PFSK-1 (cell line): ENCODE data around the gene HIF1A.

Source experiments
- FOXP2 ChIP-seq: optimal IDR thresholded peaks from 2 replicates; pipeline ENCODE3; 2011; ENCODE audit warnings: borderline replicate concordance, control low read depth, inconsistent platforms; ENCODE audit not compliant: insufficient read depth; ENCODE audit errors: extremely low read length, extremely low read depth
- POLR2AphosphoS5 ChIP-seq: IDR thresholded peaks from 2 replicates; pipeline ENCODE4 v1.6.1; 2012; ENCODE audit warnings: low read depth, mild to moderate bottlenecking, control low read depth, low read length, moderate library complexity
- SIN3A ChIP-seq: IDR thresholded peaks from 2 replicates; pipeline ENCODE4 v1.6.1; 2012; ENCODE audit warnings: mild to moderate bottlenecking, low read length, moderate library complexity, borderline replicate concordance; ENCODE audit not compliant: insufficient read depth
- TAF1 ChIP-seq: IDR thresholded peaks from 2 replicates; pipeline ENCODE4 v1.6.1; 2012; ENCODE audit warnings: low read length, control low read depth, borderline replicate concordance; ENCODE audit not compliant: insufficient read depth
- TF ChIP-seq, protein P1 (sequence below), 2 experiments: IDR thresholded peaks; 2 replicates each; pipeline versions ENCODE4 v1.6.1 to v1.8.0; 2011 to 2012; ENCODE audit warnings: low read depth in 2 of 2, low read length in 2 of 2, control low read depth in 1 of 2, inconsistent platforms in 1 of 2, mild to moderate bottlenecking in 1 of 2, moderate library complexity in 1 of 2; ENCODE audit not compliant: insufficient read depth in 1 of 2

The HIF1A gene

GRCh38 chr14:61718039-61718438 is 22.7 kb downstream of the HIF1A start:
- no peak for TF ChIP-seq POLR2AphosphoS5
- no peak for TF ChIP-seq TAF1
- TF ChIP-seq SIN3A, result no peak
- TF ChIP-seq, protein P1, sequence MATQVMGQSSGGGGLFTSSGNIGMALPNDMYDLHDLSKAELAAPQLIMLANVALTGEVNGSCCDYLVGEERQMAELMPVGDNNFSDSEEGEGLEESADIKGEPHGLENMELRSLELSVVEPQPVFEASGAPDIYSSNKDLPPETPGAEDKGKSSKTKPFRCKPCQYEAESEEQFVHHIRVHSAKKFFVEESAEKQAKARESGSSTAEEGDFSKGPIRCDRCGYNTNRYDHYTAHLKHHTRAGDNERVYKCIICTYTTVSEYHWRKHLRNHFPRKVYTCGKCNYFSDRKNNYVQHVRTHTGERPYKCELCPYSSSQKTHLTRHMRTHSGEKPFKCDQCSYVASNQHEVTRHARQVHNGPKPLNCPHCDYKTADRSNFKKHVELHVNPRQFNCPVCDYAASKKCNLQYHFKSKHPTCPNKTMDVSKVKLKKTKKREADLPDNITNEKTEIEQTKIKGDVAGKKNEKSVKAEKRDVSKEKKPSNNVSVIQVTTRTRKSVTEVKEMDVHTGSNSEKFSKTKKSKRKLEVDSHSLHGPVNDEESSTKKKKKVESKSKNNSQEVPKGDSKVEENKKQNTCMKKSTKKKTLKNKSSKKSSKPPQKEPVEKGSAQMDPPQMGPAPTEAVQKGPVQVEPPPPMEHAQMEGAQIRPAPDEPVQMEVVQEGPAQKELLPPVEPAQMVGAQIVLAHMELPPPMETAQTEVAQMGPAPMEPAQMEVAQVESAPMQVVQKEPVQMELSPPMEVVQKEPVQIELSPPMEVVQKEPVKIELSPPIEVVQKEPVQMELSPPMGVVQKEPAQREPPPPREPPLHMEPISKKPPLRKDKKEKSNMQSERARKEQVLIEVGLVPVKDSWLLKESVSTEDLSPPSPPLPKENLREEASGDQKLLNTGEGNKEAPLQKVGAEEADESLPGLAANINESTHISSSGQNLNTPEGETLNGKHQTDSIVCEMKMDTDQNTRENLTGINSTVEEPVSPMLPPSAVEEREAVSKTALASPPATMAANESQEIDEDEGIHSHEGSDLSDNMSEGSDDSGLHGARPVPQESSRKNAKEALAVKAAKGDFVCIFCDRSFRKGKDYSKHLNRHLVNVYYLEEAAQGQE (IDR thresholded peaks at IDR 0.05; ENCODE audit: insufficient read depth in 1 of 2, low read depth in 2 of 2, low read length in 2 of 2), result no peak
- no peak for TF ChIP-seq FOXP2

- no peak for TF ChIP-seq FOXP2
Observed at GRCh38 chr14:61719344-61720293, 24.3 kb downstream of the HIF1A start.

DNA sequence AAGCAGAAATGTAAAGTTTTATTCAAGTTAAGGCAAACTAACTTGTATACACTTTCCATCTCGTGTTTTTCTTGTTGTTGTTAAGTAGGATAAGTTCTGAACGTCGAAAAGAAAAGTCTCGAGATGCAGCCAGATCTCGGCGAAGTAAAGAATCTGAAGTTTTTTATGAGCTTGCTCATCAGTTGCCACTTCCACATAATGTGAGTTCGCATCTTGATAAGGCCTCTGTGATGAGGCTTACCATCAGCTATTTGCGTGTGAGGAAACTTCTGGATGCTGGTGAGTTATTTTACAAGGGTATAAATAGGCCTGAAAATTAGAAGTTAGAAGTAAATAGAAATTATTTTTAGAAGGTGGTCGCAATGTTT is 25.0 kb downstream of the HIF1A start:
- TF ChIP-seq TAF1, result no peak
- no peak for TF ChIP-seq FOXP2
- TF ChIP-seq, protein P1 (IDR thresholded peaks at IDR 0.05; ENCODE audit: insufficient read depth in 1 of 2, low read depth in 2 of 2, low read length in 2 of 2), result no peak
- TF ChIP-seq SIN3A, result no peak
- TF ChIP-seq POLR2AphosphoS5, result no peak

- TF ChIP-seq, protein P1 (IDR thresholded peaks at IDR 0.05; ENCODE audit: insufficient read depth in 1 of 2, low read depth in 2 of 2, low read length in 2 of 2), result no peak
- no peak for TF ChIP-seq FOXP2
- TF ChIP-seq TAF1, result no peak
- no peak for TF ChIP-seq SIN3A
- no peak for TF ChIP-seq POLR2AphosphoS5
Observed at GRCh38 chr14:61720741-61721140, 25.4 kb downstream of the HIF1A start.

GRCh38 chr14:61724133-61724532 is 28.8 kb downstream of the HIF1A start:
- TF ChIP-seq, protein P1 (IDR thresholded peaks at IDR 0.05; ENCODE audit: insufficient read depth in 1 of 2, low read depth in 2 of 2, low read length in 2 of 2), result no peak
- no peak for TF ChIP-seq SIN3A
